Omental fat pad (tissue), 4 donors: Measurements from ENCODE around the gene CDC5L. TPM values are rescaled to one million over a fixed set of nuclear protein-coding genes. Genes with fewer than 3 reads are reported as not detected.

Source experiments
- ATAC-seq: fragments of 150-250 bp; one replicate; pipeline ENCODE4 v1.9.1; 2016; ENCODE audit warnings: mild to moderate bottlenecking, moderate library complexity; ENCODE audit not compliant: low FRiP score
- DNase-seq: peaks from one replicate; pipeline ENCODE4 v3.0.0-alpha.2; 2019; ENCODE audit warnings: low spot score
- CTCF ChIP-seq, 3 donors: fragments of 450-650 bp; IDR thresholded peaks; one replicate each; pipeline ENCODE4 v1.5.1; 2016 to 2017; ENCODE audit warnings: antibody characterized with exemption in 3 of 3, mild to moderate bottlenecking in 3 of 3, moderate library complexity in 2 of 3
- total RNA-seq, 4 donors: library from RNA; depleted of rRNA; stranded (reverse); fragments of >200 nt; gene quantifications; one replicate each; pipeline ENCODE4 v1.1.0, GENCODE V29; 2016

Gene CDC5L
- total RNA-seq, 4 donors from 2014 or later = 14.6 to 21.4 (median 17.3) TPM

- ATAC-seq = no peak
These were observed 41.2 kb downstream of the CDC5L start for GRCh38 chr6:44428682-44429081.

GRCh38 chr6:44430326-44430725 lies 42.8 kb downstream of the CDC5L start:
- no peak for TF ChIP-seq CTCF (IDR thresholded peaks at IDR 0.05)
- no peak for ATAC-seq
- no peak for DNase-seq

More at GRCh38 chr6:44428682-44429081, 41.2 kb downstream of the CDC5L start:
- DNase-seq = no peak
- TF ChIP-seq CTCF (IDR thresholded peaks at IDR 0.05) = no peak

- ATAC-seq = no peak
- no peak for DNase-seq
- TF ChIP-seq CTCF (IDR thresholded peaks at IDR 0.05) = peak in 2 of 3 donors; percentile 11 to 42
These were observed 43.7 kb downstream of the CDC5L start for GRCh38 chr6:44431118-44431725.

- ATAC-seq (no peak), DNase-seq (no peak)
- no peak for TF ChIP-seq CTCF (IDR thresholded peaks at IDR 0.05)
These were observed 44.7 kb downstream of the CDC5L start for GRCh38 chr6:44432227-44432626.

- DNase-seq (no peak), ATAC-seq (no peak)
- TF ChIP-seq CTCF (IDR thresholded peaks at IDR 0.05) = no peak
These were observed 45.2 kb downstream of the CDC5L start for GRCh38 chr6:44432726-44433125.

GRCh38 chr6:44435500-44435899 lies 48.0 kb downstream of the CDC5L start:
- no peak for TF ChIP-seq CTCF (IDR thresholded peaks at IDR 0.05)
- ATAC-seq = no peak
- no peak for DNase-seq

- TF ChIP-seq CTCF (IDR thresholded peaks at IDR 0.05) = no peak
- DNase-seq (no peak), ATAC-seq (no peak)
These were observed 51.3 kb downstream of the CDC5L start for GRCh38 chr6:44438827-44439226.
